Posterior cingulate gyrus (tissue), 11 donors: ENCODE data around the gene ANKRD29.

Experiments used
- DNase-seq, 10 donors: peaks; one replicate each; pipeline versions ENCODE4 v3.0.0 to v3.0.0-alpha.2; 2020 to 2021; ENCODE audit warnings: mixed read lengths in 3 of 10
- intact Hi-C: fragments of 100-400 bp; cut with DNase I; formaldehyde crosslinking; loops from one replicate; pipeline ENCODE4 v1.15.1; 2023

ANKRD29 gene

DNA sequence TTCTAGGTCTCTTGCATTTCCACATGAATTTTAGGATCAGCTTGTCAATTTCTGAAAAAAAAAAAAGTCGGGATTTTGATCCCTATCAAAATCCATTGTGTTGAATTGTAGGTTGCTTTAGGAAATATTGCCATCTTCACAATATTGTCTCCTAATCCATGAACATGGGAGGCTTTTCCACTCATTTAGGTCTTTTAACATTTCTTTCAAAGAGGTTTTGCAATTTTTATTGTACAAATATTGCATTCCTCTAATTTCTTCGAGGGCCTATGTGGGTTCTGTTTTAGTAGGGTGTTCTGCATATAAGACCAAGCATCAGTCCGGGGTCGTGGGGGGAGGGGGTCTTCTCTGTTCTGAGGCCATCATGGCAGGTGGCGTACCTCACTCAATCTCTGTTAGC, 25.8 kb upstream of the ANKRD29 start:
- intact Hi-C loops = no loop called here

GRCh38 chr18:23684515-23685197, 21.9 kb upstream of the ANKRD29 start:
- DNase-seq = no peak
- intact Hi-C loops = no loop called here

More for the DNA sequence above, 25.8 kb upstream of the ANKRD29 start:
- DNase-seq = no peak

GRCh38 chr18:23683671-23684070, 21.0 kb upstream of the ANKRD29 start:
- intact Hi-C loops = no loop called here
- DNase-seq = no peak

- DNase-seq = no peak
- intact Hi-C loops = no loop called here
These were observed 20.4 kb upstream of the ANKRD29 start for GRCh38 chr18:23683155-23683554.

DNA sequence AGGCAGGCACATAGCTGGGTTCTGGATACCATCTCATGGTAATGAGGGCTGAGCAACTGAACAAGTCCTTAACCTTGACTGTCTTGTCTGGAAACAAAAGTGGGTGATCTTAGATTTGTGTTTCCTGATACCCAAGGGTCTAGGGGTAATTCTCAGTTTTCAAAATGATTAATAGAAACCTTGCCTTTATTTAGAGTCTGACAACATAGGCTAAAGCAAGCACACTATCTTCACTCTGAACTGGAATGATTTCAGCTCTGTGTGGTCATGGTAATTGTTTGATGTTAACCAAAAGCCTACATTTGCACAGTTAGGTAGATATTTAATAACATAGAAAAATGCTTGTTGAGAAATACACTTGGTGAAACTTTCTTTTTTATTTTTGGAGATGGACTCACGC, 19.8 kb upstream of the ANKRD29 start:
- no peak for DNase-seq
- intact Hi-C loops = no loop called here

- intact Hi-C loops = no loop called here
- DNase-seq = no peak
These were observed 19.3 kb upstream of the ANKRD29 start for GRCh38 chr18:23682045-23682444.

DNA sequence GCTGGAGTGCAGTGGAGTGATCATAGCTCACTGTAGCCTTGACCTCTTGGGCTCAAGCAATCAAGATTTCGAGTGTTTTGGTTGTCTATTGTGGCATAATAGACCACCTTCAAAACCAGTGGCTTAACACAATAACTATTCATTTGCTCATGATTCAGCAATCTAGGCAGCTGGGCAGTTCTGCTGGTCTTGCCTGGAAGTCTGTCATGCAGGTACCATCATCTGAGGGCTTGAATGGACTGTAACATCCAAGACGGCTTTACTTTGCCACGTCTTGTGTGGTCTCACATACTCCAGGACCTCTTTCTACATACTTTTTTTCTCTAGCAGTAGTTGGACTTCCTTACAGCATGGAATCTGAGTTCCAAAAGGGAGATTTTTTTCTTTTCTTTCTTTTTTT, 13.2 kb upstream of the ANKRD29 start:
- intact Hi-C loops = no loop called here

DNA sequence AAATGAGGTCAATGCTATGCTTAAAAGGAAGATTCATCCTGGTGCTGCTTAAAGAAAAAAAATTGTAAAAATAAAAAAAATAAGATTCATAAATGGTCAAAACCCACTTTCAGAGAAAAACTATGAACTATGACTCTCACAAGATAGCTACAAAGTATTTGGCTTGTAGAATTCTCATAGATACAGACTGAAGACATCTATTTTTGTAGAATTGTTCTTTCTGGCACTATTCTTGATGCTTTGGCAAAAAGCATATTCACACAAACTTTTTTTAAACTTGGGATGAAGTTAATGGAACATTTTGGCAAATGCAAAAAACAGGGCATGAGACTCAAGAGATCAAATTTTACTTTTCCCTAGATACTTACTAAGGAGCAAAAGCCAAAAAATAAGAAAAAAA, 12.5 kb upstream of the ANKRD29 start:
- no peak for DNase-seq
- intact Hi-C loops = no loop called here

More for the DNA sequence above, 13.2 kb upstream of the ANKRD29 start:
- DNase-seq = no peak

DNA sequence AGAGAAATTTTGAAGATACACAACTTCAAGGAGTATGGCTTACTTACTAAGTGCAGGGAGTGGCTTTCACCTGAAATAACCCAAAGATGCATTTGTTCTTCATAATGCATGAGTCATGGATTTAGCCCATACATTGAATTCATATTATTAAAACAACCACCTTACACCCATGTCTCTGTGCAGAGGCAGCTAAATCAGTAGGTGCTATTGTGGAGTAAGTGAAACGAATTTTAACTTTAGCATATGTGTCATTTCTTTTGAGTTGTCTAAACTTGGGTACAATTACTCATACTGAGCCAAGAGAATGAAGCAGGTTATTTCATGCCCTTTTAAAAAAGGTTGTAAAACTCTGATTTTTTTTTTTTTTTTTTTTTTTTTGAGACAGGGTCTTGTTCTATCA, 11.0 kb upstream of the ANKRD29 start:
- DNase-seq = no peak
- intact Hi-C loops = no loop called here

DNA sequence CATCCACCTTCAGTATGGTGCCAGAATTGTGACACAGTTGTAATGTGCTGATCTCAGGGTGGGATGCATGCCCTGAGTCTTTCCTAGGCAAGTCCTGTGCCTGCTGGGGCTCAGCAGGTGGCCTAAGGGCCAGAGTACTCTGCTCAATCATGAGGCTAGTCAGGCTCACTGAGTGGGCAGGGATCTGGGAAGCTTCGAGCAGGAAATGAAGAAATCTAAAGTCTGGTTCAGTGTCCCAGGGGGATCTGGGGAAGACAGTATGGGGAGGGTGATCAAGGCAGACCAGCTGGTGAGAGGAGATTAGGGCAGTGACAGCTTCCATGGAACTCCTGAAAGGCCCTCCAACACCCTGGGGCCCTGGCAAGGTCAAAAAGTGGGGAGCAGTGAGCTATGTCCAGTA, 8.9 kb upstream of the ANKRD29 start:
- DNase-seq = no peak
- intact Hi-C loops = no loop called here

DNA sequence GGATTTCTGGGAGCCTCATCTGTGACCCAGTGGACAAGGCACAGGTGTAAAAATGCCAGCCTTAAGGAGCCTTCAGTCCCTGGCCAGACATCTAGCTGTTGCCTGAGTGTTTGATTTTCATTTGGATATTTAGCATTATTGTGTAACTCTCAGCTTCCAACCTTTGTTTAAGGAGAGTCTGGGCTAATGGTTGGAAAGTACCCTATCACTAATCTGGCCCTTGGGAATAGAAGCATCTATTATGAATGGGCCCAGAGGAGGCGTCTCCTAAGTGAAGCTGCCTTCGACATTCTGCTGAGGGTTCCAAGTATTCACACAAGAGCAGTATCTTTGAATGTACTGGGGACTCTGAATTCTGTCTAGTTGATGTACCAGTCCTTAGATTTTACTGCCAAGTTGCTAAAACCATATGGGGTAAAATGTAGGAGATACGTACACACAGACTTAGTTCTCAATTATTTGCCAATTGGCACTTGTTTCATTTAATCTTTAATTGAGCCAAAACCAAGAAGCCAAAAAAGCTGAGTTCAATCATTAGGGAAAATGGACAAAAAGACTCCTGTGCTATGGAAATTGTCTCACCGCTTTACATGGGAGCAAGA, 7.2 kb upstream of the ANKRD29 start:
- DNase-seq = no peak
- intact Hi-C loops = no loop called here

DNA sequence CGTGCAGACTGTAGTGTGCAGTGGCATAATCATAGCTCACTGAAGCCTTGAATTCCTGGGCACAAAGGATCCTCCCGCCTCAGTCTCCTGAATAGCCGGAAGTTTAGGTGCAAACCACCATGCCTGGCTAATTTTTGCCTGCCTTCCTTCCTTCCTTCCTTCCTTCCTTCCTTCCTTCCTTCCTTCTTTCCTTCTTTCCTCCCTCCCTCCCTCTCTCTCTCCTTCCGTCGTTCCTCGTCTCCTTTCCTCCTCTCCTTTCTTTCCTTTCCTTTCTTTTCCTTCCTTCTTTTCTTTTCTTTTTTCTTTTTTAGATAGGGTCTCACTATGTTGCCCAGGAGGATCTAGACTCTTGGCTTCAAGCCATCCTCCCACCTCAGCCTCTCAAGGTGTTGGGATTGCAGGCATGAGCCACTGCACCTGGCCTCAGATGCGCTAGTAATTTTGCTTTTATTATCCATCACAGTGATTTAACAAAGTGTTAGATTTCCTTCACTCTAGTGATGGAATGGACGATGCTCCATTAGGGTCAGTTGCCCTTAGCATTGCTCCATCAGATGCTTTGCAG, 6.6 kb upstream of the ANKRD29 start:
- no peak for DNase-seq
- intact Hi-C loops = no loop called here

GRCh38 chr18:23668731-23669130, 6.0 kb upstream of the ANKRD29 start:
- intact Hi-C loops = no loop called here

GRCh38 chr18:23667114-23667513, 4.4 kb upstream of the ANKRD29 start:
- DNase-seq = no peak
- intact Hi-C loops = no loop called here

More at GRCh38 chr18:23668731-23669130, 6.0 kb upstream of the ANKRD29 start:
- no peak for DNase-seq

DNA sequence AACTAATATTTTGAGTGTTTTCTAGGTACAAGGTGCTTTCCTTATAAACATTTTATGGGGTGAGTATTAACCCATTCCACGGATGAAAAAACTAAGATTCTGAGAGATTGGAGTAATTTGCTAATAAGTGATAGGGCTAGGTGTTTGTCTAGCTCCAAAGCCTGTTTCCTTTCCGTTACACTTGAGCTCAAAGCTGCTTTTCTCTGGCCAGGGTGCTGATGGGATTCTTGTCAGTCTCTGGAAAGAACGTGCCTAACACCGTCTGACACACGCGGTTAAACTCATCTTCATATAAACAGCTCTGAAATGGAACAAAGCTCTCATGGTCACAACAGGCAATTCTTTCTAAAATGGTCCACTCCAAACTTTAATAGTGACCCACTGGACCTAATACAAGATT, 2.0 kb upstream of the ANKRD29 start:
- no peak for DNase-seq
- intact Hi-C loops = no loop called here

DNA sequence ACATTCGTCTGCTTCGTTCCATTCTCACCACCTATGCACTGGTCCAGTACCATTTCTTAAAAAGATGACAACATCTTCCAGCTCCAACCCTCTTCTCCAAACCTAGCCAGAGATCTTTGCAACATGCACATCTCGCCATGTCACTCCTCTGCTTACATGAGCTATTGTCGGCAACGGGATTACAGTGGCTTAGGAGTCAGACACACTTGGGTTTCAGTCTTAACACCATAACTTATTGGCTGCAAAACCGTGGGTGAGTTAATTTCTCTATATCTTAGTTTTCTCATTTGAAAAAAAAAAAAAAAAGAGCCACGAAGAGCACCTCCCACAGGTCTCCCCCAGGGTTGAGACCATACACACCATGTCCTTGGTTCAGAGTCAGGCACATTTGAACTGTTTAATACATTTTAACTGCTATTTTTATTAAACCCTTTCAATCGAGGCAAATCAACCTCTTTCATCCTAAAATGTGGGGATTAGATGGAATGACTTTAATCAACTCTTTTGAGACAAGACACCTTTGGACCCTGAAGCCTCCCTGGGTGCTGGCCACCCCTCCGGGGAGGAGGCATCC, 889 bp downstream of the ANKRD29 start:
- no peak for DNase-seq
- intact Hi-C loops = no loop called here

DNA sequence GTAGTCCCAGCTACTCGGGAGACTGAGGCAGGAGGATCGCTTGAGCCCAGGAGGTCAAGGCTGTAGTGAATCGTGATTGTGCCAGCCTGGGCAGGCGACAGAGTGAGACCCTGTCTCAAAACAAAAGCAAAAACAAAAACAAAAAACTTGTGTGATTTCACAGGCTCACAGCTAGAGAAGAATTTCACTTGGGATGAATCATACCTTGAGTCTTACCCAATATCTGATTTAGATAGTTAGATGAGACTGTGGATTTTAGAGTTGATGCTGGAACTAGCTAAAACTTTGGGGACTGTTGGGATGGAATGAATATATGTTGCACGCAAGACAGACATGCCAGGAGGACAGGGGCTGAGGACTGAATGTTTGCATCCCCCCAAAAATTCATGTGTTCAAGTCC, 4.4 kb downstream of the ANKRD29 start:
- no peak for DNase-seq
- intact Hi-C loops = no loop called here

DNA sequence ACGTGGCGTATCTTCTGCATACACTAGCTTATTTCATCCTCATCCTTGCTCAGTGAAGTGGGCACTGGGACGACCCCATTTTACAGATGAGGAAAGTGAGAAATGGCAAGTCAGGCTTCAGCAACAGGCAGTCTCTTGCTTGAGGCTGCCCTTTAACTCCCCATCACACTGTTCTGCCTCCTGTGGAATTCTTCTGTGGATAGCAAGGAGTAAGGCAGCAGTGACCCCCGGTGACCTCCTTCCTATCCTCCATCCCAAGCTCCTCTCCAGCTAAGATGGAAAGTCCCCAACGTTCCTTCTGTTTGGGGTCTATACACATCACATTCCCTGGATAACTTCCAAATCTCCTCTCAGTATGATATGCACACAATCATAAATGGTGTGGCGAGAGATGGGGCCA, 10.5 kb downstream of the ANKRD29 start:
- no peak for DNase-seq
- intact Hi-C loops = no loop called here

- no peak for DNase-seq
- intact Hi-C loops = no loop called here
These were observed 11.5 kb downstream of the ANKRD29 start for GRCh38 chr18:23650968-23651927.

DNA sequence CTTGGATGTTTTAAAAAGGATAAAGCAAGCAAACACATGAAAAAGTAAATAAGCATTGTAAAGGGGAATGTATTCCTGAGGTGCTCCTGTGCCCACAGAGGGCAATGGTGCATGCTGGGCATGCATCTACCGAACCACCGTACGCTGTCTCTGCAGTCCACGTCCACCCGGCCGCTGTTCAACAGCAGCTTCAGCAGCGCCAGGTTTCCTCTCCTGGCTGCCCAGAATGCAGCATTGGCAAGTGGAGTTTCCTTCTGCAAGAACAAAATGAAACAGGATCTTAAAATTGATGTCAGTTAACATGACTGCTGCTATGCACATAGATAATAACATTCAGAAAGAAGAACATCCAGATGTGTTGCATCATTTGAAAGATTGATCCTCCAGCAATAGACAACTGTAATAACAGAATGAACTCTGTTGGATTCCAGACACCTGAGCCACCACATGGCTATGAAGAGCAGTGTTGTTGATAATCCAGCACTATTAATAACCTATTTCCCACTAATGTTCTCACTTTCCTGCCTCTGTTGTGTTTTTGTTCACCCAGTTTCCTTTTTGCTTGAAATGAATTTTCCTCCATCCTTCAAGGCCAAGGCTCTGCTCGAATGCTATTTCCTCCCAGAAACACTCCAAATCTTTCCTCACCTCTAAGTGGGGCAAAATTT, 13.6 kb downstream of the ANKRD29 start:
- no peak for DNase-seq
- intact Hi-C loops = no loop called here
